ENCODE results near the gene PNPLA5.

GRCh38 chr22:43923191-43923590, 31.4 kb upstream of the PNPLA5 start:
- TF ChIP-seq POU6F1 (CRISPR knock-in tag; IDR thresholded peaks at IDR 0.05; ENCODE audit: borderline replicate concordance, low read depth) (no peak), TOX (CRISPR knock-in tag; IDR thresholded peaks at IDR 0.05; ENCODE audit: borderline replicate concordance) (no peak), ZFP30 (CRISPR knock-in tag; IDR thresholded peaks at IDR 0.05) (no peak), CREB5 (CRISPR knock-in tag; IDR thresholded peaks at IDR 0.05; ENCODE audit: low read depth) (no peak), ZC3H10 (CRISPR knock-in tag; IDR thresholded peaks at IDR 0.05) (no peak), ISL1 (CRISPR knock-in tag; IDR thresholded peaks at IDR 0.05) (no peak), ESRRG (CRISPR knock-in tag; IDR thresholded peaks at IDR 0.05) (no peak), ZNF8 (CRISPR knock-in tag; IDR thresholded peaks at IDR 0.05) (no peak), PATZ1 (CRISPR knock-in tag; IDR thresholded peaks at IDR 0.05; ENCODE audit: borderline replicate concordance) (no peak), CSRNP3 (CRISPR knock-in tag; IDR thresholded peaks at IDR 0.05) (no peak), TCF4 (CRISPR knock-in tag; IDR thresholded peaks at IDR 0.05; ENCODE audit: borderline replicate concordance) (no peak), CSDC2 (CRISPR knock-in tag; IDR thresholded peaks at IDR 0.05) (no peak), ZFP3 (CRISPR knock-in tag; IDR thresholded peaks at IDR 0.05) (no peak), SNAI2 (CRISPR knock-in tag; IDR thresholded peaks at IDR 0.05) (no peak)

All from SK-N-SH treated with all-trans-retinoic acid at 6 μM for 48 hours (cell line).